HepG2 (cell line): ENCODE results near the gene TOB1. TPM values are rescaled to one million over a fixed set of nuclear protein-coding genes. Genes with fewer than 3 reads are reported as not detected.

Experiments used
- BATF2 ChIP-seq: sonication (generic); formaldehyde crosslinking; IDR thresholded peaks from 2 replicates; pipeline ENCODE4 v1.8.0; 2022; ENCODE audit warnings: mild to moderate bottlenecking, missing genetic modification reagents, moderate library complexity
- BRCA1 ChIP-seq: sonication (generic); formaldehyde crosslinking; IDR thresholded peaks from 2 replicates; pipeline ENCODE4 v1.4.0; 2020; ENCODE audit warnings: missing genetic modification reagents
- CBFB ChIP-seq: sonication (generic); formaldehyde crosslinking; IDR thresholded peaks from 2 replicates; pipeline ENCODE4 v1.4.0; 2020; ENCODE audit warnings: missing genetic modification reagents
- CEBPG ChIP-seq: IDR thresholded peaks from 2 replicates; pipeline ENCODE4 v1.6.1; 2016
- HIVEP1 ChIP-seq: sonication (generic); formaldehyde crosslinking; IDR thresholded peaks from 2 replicates; pipeline ENCODE4 v1.4.0; 2020; ENCODE audit warnings: mild to moderate bottlenecking, missing genetic modification reagents
- HNRNPL ChIP-seq: fragments of 200-400 bp; formaldehyde crosslinking; IDR thresholded peaks from 2 replicates; pipeline ENCODE4 v1.6.1; 2017; ENCODE audit warnings: mild to moderate bottlenecking, low read depth, low read length
- HNRNPLL ChIP-seq: fragments of 200-400 bp; formaldehyde crosslinking; IDR thresholded peaks from 2 replicates; pipeline ENCODE4 v1.6.1; 2017; ENCODE audit warnings: mild to moderate bottlenecking, low read depth, low read length; ENCODE audit not compliant: poor library complexity, severe bottlenecking
- MYPOP ChIP-seq: sonication (generic); formaldehyde crosslinking; IDR thresholded peaks from 2 replicates; pipeline ENCODE4 v1.8.1; 2023; ENCODE audit warnings: mild to moderate bottlenecking, moderate library complexity, missing genetic modification reagents
- NBN ChIP-seq: fragments of 450-650 bp; conservative IDR thresholded peaks from 2 replicates; pipeline ENCODE4 v1.6.1; 2017
- NFE2L1 ChIP-seq: sonication (generic); formaldehyde crosslinking; IDR thresholded peaks from 2 replicates; pipeline ENCODE4 v1.4.0; 2020; ENCODE audit warnings: missing genetic modification reagents, mild to moderate bottlenecking, borderline replicate concordance
- NFYC ChIP-seq: IDR thresholded peaks from 2 replicates; pipeline ENCODE4 v1.6.1; 2016; ENCODE audit warnings: missing genetic modification reagents, missing compliant biosample characterization
- PPARG ChIP-seq: conservative IDR thresholded peaks from 2 replicates; pipeline ENCODE4 v1.6.1; 2016; ENCODE audit warnings: missing biosample characterization, missing genetic modification reagents
- RNF2 ChIP-seq: fragments of 450-650 bp; conservative IDR thresholded peaks from 2 replicates; pipeline ENCODE4 v1.6.1; 2016; ENCODE audit warnings: low read depth
- SETDB1 ChIP-seq: sonication (generic); formaldehyde crosslinking; IDR thresholded peaks from 2 replicates; pipeline ENCODE4 v1.5.1; 2020; ENCODE audit warnings: missing genetic modification reagents, mild to moderate bottlenecking, borderline replicate concordance
- SIN3A ChIP-seq: IDR thresholded peaks from 2 replicates; pipeline ENCODE4 v1.6.1; 2011; ENCODE audit warnings: low read depth, mild to moderate bottlenecking, control low read depth, low read length, borderline replicate concordance
- STAT5B ChIP-seq: sonication (generic); formaldehyde crosslinking; IDR thresholded peaks from 2 replicates; pipeline ENCODE4 v1.4.0; 2020; ENCODE audit warnings: missing genetic modification reagents
- TP53 ChIP-seq: sonication (generic); formaldehyde crosslinking; conservative IDR thresholded peaks from 2 replicates; pipeline ENCODE4 v1.4.0; 2020; ENCODE audit warnings: missing genetic modification reagents
- ZNF234 ChIP-seq: sonication (generic); formaldehyde crosslinking; conservative IDR thresholded peaks from 2 replicates; pipeline ENCODE4 v1.5.1; 2020; ENCODE audit warnings: mild to moderate bottlenecking, missing genetic modification reagents
- ZNF333 ChIP-seq: sonication (generic); formaldehyde crosslinking; IDR thresholded peaks from 2 replicates; pipeline ENCODE4 v1.4.0; 2020; ENCODE audit warnings: mild to moderate bottlenecking, missing genetic modification reagents, borderline replicate concordance
- ZNF44 ChIP-seq: sonication (generic); formaldehyde crosslinking; IDR thresholded peaks from 2 replicates; pipeline ENCODE4 v1.5.1; 2020; ENCODE audit warnings: mild to moderate bottlenecking, missing genetic modification reagents
- ZNF460 ChIP-seq: sonication (generic); formaldehyde crosslinking; IDR thresholded peaks from 2 replicates; pipeline ENCODE4 v1.5.1; 2020; ENCODE audit warnings: missing genetic modification reagents, mild to moderate bottlenecking, borderline replicate concordance
- ZNF569 ChIP-seq: sonication (generic); formaldehyde crosslinking; IDR thresholded peaks from 2 replicates; pipeline ENCODE4 v1.5.0; 2020; ENCODE audit warnings: mild to moderate bottlenecking, missing genetic modification reagents, moderate library complexity, borderline replicate concordance
- ZNF7 ChIP-seq: IDR thresholded peaks from 2 replicates; pipeline ENCODE4 v1.6.1; 2016; ENCODE audit warnings: missing biosample characterization, missing genetic modification reagents
- ZNF75D ChIP-seq: sonication (generic); formaldehyde crosslinking; IDR thresholded peaks from 2 replicates; pipeline ENCODE4 v1.8.1; 2023; ENCODE audit warnings: missing genetic modification reagents, mild to moderate bottlenecking, borderline replicate concordance
- ZNF83 ChIP-seq: sonication (generic); formaldehyde crosslinking; IDR thresholded peaks from 2 replicates; pipeline ENCODE4 v1.4.0; 2020; ENCODE audit warnings: missing genetic modification reagents, mild to moderate bottlenecking, borderline replicate concordance
- ZNF850 ChIP-seq: sonication (generic); formaldehyde crosslinking; conservative IDR thresholded peaks from 2 replicates; pipeline ENCODE4 v1.9.0; 2021; ENCODE audit warnings: mild to moderate bottlenecking, missing genetic modification reagents
- polyA plus RNA-seq, 8 experiments: library from polyadenylated mRNA; depleted of rRNA in 3 of 8; stranded (reverse) in 7 of 8; unstranded in 1 of 8; fragments of >200 nt; fragmentation: Illumina TruSeq in 4 of 8; extraction: Trizol in 4 of 8; gene quantifications; 2 replicates each; pipeline versions ENCODE4 v1.2.1 to v1.2.3, GENCODE V29; 2011 to 2016; ENCODE audit warnings: low read depth in 4 of 8, missing spikeins in 1 of 8, mixed read lengths in 1 of 8; ENCODE audit not compliant: insufficient read depth in 1 of 8
- total RNA-seq, 5 experiments: library from RNA; depleted of rRNA; stranded (reverse); fragments of >200 nt; fragmentation: Illumina TruSeq; extraction: Trizol; gene quantifications; 2 replicates each; pipeline ENCODE4 v1.2.3, GENCODE V29; 2016; ENCODE audit warnings: low read depth in 1 of 5

The TOB1 gene
- total and polyA plus RNA-seq, 2 of the 13 experiments (the other 11 are each of a cell fraction or from before 2014, with no cell fraction given), result 21.9 to 57.7 TPM

- TF ChIP-seq MYPOP (CRISPR knock-in tag), result no peak
- no peak for TF ChIP-seq NFE2L1 (CRISPR knock-in tag)
- peak; percentile 87 for TF ChIP-seq PPARG (CRISPR knock-in tag)
- no peak for TF ChIP-seq NBN
- TF ChIP-seq SETDB1 (CRISPR knock-in tag), result no peak
- no peak for TF ChIP-seq ZNF460 (CRISPR knock-in tag)
- peak; percentile 68; the same call in 1 of the 2 replicates for TF ChIP-seq STAT5B (CRISPR knock-in tag)
- 0 out of 2 replicates have a peak, but pooled peaks have one; percentile 4 for TF ChIP-seq BATF2 (CRISPR knock-in tag)
- TF ChIP-seq ZNF569 (CRISPR knock-in tag), result no peak
- TF ChIP-seq TP53 (CRISPR knock-in tag), result no peak
- no peak for TF ChIP-seq ZNF234 (CRISPR knock-in tag)
- TF ChIP-seq ZNF850 (CRISPR knock-in tag), result no peak
- peak; percentile 80; the same call in 1 of the 2 replicates for TF ChIP-seq ZNF44
- peak; percentile 78; the same call in 1 of the 2 replicates for TF ChIP-seq CBFB (CRISPR knock-in tag)
- 0 out of 2 replicates have a peak, but pooled peaks have one; percentile 35 for TF ChIP-seq ZNF7 (CRISPR knock-in tag)
- TF ChIP-seq ZNF75D (CRISPR knock-in tag), result no peak
- TF ChIP-seq RNF2, result no peak; the same call in 1 of the 2 replicates
- TF ChIP-seq ZNF83 (CRISPR knock-in tag), result 0 out of 2 replicates have a peak, but pooled peaks have one; percentile 26
- peak; percentile 94 for TF ChIP-seq NFYC
- TF ChIP-seq CEBPG (CRISPR knock-in tag), result no peak
- TF ChIP-seq HNRNPL, result 0 out of 2 replicates have a peak, but pooled peaks have one; percentile 23
- peak; percentile 81 for TF ChIP-seq HIVEP1 (CRISPR knock-in tag)
- TF ChIP-seq HNRNPLL, result peak; percentile 17
- TF ChIP-seq BRCA1, result 0 out of 2 replicates have a peak, but pooled peaks have one; percentile 17
- peak; percentile 77; the same call in 1 of the 2 replicates for TF ChIP-seq ZNF333 (CRISPR knock-in tag)
- peak; percentile 90 for TF ChIP-seq SIN3A
Measured at GRCh38 chr17:50867363-50868139, 1.4 kb upstream of the TOB1 start (continued).
